Measurements from ENCODE around the gene MARCHF9. TPM values are rescaled to one million over a fixed set of nuclear protein-coding genes. Genes with fewer than 3 reads are reported as not detected.
"Not testable (repeated sequence)": the region's sequence is repeated elsewhere in the genome, so short reads cannot be mapped to it uniquely, and the experiment has no call there.

Gene MARCHF9
- total RNA-seq, 2 experiments from 2014 or later: 10.4 to 10.8 TPM

DNA sequence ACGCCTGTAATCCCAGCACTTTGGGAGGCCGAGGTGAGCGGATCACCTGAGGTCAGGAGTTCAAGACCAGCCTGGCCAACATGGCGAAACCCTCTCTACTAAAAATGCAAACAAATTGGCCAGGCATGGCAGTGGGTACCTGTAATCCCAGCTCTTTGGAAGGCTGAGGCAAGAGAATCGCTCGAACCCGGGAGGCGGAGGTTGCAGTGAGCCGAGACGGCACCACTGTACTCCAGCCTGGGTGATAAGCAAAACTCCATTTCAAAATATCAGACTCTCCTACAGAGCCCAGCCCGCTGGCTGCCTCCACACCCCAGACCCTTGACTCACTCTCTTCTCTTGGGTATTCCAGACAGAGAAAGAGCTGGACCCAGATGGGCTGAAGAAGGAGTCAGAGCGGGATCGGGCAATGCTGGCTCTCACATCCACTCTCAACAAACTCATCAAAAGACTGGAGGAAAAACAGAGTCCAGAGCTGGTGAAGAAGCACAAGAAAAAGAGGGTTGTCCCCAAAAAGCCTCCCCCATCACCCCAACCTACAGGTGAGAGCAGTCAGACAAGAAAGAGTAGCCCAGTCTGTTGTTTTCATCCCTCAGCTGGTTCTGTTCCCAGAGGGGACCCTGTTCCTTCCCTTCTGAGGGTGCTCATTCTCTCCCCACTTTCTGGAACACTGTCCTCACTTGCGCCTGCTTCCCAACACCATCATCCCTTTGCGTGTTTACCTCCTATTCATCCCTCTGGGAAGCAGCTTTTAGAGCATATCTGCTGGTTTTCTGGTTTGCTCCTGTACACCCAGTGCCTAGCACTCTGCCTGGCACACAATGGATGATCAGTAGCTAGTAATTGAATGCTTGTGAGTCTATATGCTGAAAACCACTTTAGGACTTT lies 36.0 kb upstream of the MARCHF9 start:
- H3K9me3 Mint-ChIP-seq: no peaks in the 10 kb centered on the region
- no peaks in the 10 kb centered on the region for H3K27me3 Mint-ChIP-seq (ENCODE audit: low read depth)
- H3K4me1 Mint-ChIP-seq (ENCODE audit: low read depth): no peaks in the 10 kb centered on the region
- intact Hi-C loops (cut with micrococcal nuclease): no loop called here
- no peak overlapping the region for H3K27ac Mint-ChIP-seq
- DNase-seq: no peak
- no peak overlapping the region for H3K4me3 Mint-ChIP-seq
- CTCF ChIA-PET: interaction anchor here (1.0 to 1.8 kb wide), 5 partner anchors 12 to 136 kb away, joined by 3 to 8 read pairs (median 4); partner anchors contain the start of gene OS9
- H3K36me3 Mint-ChIP-seq (ENCODE audit: low read depth): peaks cover 24% of the 10 kb centered on the region

DNA sequence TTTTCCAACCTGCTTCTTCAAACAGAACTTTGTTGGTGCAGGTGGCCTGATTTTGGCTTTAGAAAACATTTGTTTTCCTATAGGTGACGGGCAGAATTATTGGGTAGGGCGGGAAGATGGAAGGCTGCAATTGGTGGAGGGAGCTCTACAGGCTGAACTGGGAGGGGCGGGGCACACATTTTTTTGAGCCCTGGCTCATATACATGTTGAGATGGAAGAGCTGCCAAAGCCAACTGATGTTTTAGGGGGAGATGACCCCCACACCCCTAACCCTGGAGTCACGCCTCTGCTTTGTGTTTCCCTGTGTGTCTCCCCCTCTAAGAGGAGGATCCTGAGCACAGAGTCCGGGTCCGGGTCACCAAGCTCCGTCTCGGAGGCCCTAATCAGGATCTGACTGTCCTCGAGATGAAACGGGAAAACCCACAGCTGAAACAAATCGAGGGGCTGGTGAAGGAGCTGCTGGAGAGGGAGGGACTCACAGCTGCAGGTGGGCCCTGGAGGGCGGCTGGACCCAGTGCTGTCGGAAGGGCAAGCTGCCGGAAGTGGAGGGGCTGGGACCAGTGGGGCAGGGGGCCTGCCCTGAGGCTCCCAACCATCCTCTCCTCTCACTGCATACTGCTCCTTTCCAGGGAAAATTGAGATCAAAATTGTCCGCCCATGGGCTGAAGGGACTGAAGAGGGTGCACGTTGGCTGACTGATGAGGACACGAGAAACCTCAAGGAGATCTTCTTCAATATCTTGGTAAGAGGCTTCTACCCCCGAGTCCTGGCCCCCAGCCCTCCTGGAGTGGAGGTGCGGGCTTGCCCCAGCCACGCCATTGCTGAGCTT lies 34.9 kb upstream of the MARCHF9 start:
- DNase-seq: no peak
- CTCF ChIA-PET: interaction anchor here (1.0 to 1.8 kb wide), 4 partner anchors 11 to 137 kb away, joined by 3 to 8 read pairs (median 5); partner anchors contain the start of gene OS9
- no peaks in the 10 kb centered on the region for H3K27me3 Mint-ChIP-seq (ENCODE audit: low read depth)
- intact Hi-C loops (cut with micrococcal nuclease): no loop called here
- no peaks in the 10 kb centered on the region for H3K9me3 Mint-ChIP-seq
- H3K4me3 Mint-ChIP-seq: no peak overlapping the region
- no peaks in the 10 kb centered on the region for H3K4me1 Mint-ChIP-seq (ENCODE audit: low read depth)
- no peak overlapping the region for H3K27ac Mint-ChIP-seq
- H3K36me3 Mint-ChIP-seq (ENCODE audit: low read depth): peaks cover 24% of the 10 kb centered on the region

DNA sequence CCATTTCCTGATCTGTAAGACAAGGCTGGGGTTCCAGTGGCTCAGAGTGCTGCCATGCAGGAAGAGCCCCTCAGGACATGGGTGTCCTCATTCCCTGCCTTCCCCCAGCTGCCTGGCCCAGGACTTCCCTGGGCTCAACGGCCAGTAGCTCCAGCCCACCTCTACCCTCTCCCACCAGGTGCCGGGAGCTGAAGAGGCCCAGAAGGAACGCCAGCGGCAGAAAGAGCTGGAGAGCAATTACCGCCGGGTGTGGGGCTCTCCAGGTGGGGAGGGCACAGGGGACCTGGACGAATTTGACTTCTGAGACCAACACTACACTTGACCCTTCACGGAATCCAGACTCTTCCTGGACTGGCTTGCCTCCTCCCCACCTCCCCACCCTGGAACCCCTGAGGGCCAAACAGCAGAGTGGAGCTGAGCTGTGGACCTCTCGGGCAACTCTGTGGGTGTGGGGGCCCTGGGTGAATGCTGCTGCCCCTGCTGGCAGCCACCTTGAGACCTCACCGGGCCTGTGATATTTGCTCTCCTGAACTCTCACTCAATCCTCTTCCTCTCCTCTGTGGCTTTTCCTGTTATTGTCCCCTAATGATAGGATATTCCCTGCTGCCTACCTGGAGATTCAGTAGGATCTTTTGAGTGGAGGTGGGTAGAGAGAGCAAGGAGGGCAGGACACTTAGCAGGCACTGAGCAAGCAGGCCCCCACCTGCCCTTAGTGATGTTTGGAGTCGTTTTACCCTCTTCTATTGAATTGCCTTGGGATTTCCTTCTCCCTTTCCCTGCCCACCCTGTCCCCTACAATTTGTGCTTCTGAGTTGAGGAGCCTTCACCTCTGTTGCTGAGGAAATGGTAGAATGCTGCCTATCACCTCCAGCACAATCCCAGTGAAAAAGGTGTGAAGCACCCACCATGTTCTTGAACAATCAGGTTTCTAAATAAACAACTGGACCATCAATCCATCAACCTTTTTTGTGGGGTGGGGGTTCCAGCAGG lies 34.0 kb upstream of the MARCHF9 start:
- Mint-ChIP-seq H3K27me3 (ENCODE audit: low read depth) (no peaks in the 10 kb centered on the region), H3K4me3 (no peak overlapping the region), H3K27ac (no peak overlapping the region), H3K9me3 (no peaks in the 10 kb centered on the region), H3K36me3 (ENCODE audit: low read depth) (peaks cover 21% of the 10 kb centered on the region), H3K4me1 (ENCODE audit: low read depth) (no peaks in the 10 kb centered on the region)
- intact Hi-C loops (cut with micrococcal nuclease): no loop called here
- DNase-seq: no peak
- CTCF ChIA-PET: interaction anchor here (0.6 kb wide), 2 partner anchors 36 to 78 kb away, joined by 4 read pairs; no protein-coding TSS in a partner anchor

- CTCF ChIA-PET; H3K4me1 Mint-ChIP-seq (ENCODE audit: low read depth); H3K9me3 Mint-ChIP-seq; DNase-seq; intact Hi-C loops (cut with micrococcal nuclease); H3K4me3 Mint-ChIP-seq; H3K27me3 Mint-ChIP-seq (ENCODE audit: low read depth): not testable (repeated sequence)
- H3K27ac Mint-ChIP-seq: peak overlapping the region; percentile 48
- peaks cover 22% of the 10 kb centered on the region for H3K36me3 Mint-ChIP-seq (ENCODE audit: low read depth)
Measured at GRCh38 chr12:57721846-57722608, 32.9 kb upstream of the MARCHF9 start.

DNA sequence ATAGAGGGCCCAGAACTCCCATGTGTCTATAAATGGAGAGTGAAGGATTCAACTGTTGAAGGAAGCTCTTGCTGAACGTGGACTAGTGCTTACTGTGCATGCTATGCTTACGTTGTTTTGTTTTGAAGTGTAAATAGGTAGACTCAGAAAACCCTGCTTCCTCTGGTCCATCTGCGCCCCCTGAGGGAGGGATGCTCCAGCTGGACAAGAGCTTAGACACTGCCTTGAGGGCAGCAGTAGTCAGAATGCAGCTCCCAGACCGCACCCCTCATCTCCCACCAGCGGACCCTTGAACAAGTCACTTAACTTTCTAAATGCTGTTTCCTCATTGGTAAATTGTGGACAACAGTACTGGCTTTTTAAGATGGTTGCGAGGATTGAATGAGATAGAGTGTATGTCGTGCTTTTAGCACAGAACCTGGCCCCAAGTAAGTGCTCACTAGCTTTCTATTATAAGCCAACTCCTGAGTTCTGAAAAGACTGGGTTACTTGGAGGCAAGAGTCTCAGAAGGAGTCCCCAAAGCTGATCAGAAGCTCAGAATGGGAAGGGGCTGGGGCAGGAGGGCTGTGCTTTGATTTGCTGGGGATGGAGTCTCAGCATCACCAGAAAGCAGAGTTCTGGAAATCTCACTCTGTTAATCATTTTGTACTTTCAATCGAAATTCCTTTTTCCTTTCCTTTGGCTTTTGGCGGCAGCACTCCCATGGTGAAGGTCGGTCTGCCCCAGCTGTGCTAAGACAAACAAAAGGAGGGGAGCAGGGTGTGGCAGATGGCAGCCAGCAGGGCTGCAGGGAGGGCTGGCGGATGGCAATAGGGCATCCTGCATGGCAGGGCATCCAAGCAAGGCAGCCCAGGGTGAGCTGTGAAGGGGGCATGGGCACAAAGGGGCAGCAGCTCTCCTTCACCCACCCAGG lies 31.9 kb upstream of the MARCHF9 start:
- H3K27ac Mint-ChIP-seq: no peak overlapping the region
- H3K4me3 Mint-ChIP-seq: no peak overlapping the region
- intact Hi-C loops (cut with micrococcal nuclease): no loop called here
- H3K4me1 Mint-ChIP-seq (ENCODE audit: low read depth): no peaks in the 10 kb centered on the region
- no peaks in the 10 kb centered on the region for H3K9me3 Mint-ChIP-seq
- H3K36me3 Mint-ChIP-seq (ENCODE audit: low read depth): peaks cover 25% of the 10 kb centered on the region
- H3K27me3 Mint-ChIP-seq (ENCODE audit: low read depth): no peaks in the 10 kb centered on the region
- no peak for DNase-seq
- CTCF ChIA-PET: no interaction called here

GRCh38 chr12:57723630-57723962 lies 31.3 kb upstream of the MARCHF9 start:
- H3K4me3 Mint-ChIP-seq: no peak overlapping the region
- intact Hi-C loops (cut with micrococcal nuclease): no loop called here
- DNase-seq: no peak
- no peaks in the 10 kb centered on the region for H3K9me3 Mint-ChIP-seq
- H3K36me3 Mint-ChIP-seq (ENCODE audit: low read depth): peaks cover 25% of the 10 kb centered on the region
- no peaks in the 10 kb centered on the region for H3K27me3 Mint-ChIP-seq (ENCODE audit: low read depth)
- H3K4me1 Mint-ChIP-seq (ENCODE audit: low read depth): no peaks in the 10 kb centered on the region
- CTCF ChIA-PET: interaction anchor here (1.5 kb wide), 1 partner anchor 18 kb away, joined by 5 read pairs; no protein-coding TSS in a partner anchor
- H3K27ac Mint-ChIP-seq: no peak overlapping the region

DNA sequence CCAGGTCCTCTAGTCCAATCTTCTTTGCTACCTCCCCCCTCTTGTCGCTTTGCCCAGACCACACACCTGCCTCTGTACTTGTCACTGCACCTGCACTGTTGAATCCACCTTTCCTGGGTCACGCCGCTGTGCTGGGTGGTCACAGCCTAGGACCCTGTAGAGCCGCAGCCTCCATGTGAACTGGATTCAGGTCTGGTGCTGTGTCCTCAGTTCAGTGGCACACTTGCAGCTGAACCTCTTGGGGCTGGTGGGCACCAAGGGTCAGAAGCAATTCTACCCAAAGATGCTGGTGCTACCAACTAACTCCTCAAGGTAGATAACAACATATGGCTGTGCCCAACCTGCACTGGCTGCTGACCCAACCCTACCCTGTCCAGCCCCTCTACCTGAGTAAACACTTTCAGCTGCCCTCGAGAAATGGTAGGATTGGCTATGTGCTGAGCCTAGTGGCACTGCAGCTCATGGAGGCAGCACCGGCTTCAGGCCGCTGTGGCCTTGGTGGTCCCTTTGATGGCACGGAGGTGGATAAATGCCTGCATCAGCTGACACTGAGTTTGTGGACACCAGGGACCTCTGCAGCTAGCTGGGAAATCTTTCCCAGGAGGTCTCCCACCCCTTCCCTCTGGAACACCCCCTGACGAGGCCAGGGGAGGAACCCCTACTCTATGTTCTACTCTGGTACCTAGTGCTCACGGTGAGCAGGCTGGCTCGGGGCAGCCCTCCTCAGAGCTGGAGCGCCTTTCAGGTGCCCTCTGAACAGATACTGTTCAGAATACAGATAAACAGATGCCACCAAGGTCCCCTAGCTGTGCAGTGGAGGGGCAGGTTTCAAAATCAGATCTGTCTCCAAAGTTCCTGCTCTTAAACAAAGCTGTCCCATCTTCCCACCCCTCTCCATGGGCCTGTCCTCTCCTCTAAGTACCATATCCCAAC lies 30.6 kb upstream of the MARCHF9 start:
- CTCF ChIA-PET: interaction anchor here (0.9 to 1.5 kb wide), 3 partner anchors 9 to 97 kb away, joined by 3 to 5 read pairs (median 3); no protein-coding TSS in a partner anchor
- Mint-ChIP-seq H3K27me3 (ENCODE audit: low read depth) (no peaks in the 10 kb centered on the region), H3K4me1 (ENCODE audit: low read depth) (no peaks in the 10 kb centered on the region), H3K4me3 (no peak overlapping the region), H3K27ac (peak overlapping the region; percentile 0), H3K9me3 (no peaks in the 10 kb centered on the region), H3K36me3 (ENCODE audit: low read depth) (peaks cover 25% of the 10 kb centered on the region)
- intact Hi-C loops (cut with micrococcal nuclease): no loop called here
- no peak for DNase-seq

GRCh38 chr12:57724936-57725740 lies 29.8 kb upstream of the MARCHF9 start:
- no peaks in the 10 kb centered on the region for H3K4me1 Mint-ChIP-seq (ENCODE audit: low read depth)
- no peaks in the 10 kb centered on the region for H3K27me3 Mint-ChIP-seq (ENCODE audit: low read depth)
- CTCF ChIA-PET: interaction anchor here (0.9 to 1.5 kb wide), 4 partner anchors 8 to 98 kb away, joined by 3 to 5 read pairs (median 3); no protein-coding TSS in a partner anchor
- H3K9me3 Mint-ChIP-seq: no peaks in the 10 kb centered on the region
- no peak for DNase-seq
- H3K4me3 Mint-ChIP-seq: no peak overlapping the region
- peak overlapping the region; percentile 0 for H3K27ac Mint-ChIP-seq
- intact Hi-C loops (cut with micrococcal nuclease): no loop called here
- peaks cover 26% of the 10 kb centered on the region for H3K36me3 Mint-ChIP-seq (ENCODE audit: low read depth)

DNA sequence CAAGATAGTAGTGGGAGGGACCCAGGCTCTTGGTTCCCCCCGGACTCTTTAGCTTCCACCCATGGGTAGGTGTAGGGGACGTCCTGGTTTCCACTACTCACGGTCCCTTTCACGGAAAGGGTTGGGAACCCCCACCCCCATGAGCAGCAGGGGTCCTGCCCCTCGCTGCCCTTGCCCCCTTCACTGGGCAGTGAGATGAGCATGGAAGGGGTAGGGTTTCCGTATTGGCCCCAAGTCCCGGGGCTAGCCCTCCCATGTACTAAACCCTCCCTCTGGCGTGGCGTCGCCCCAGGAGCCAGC lies 29.1 kb upstream of the MARCHF9 start:
- CTCF ChIA-PET: interaction anchor here (1.0 to 1.5 kb wide), 3 partner anchors 9 to 19 kb away, joined by 3 to 4 read pairs (median 4); partner anchors contain the start of gene TSPAN31
- Mint-ChIP-seq H3K4me3 (no peak overlapping the region), H3K27ac (no peak overlapping the region), H3K27me3 (ENCODE audit: low read depth) (no peaks in the 10 kb centered on the region), H3K4me1 (ENCODE audit: low read depth) (no peaks in the 10 kb centered on the region), H3K9me3 (no peaks in the 10 kb centered on the region), H3K36me3 (ENCODE audit: low read depth) (peaks cover 27% of the 10 kb centered on the region)
- DNase-seq: no peak
- intact Hi-C loops (cut with micrococcal nuclease): no loop called here

Data from activated naive CD4-positive, alpha-beta T cell treated with anti-CD3 and anti-CD28 coated beads for 36 hours (primary cell).